ENCODE results near the gene HLA-DMB. TPM values are rescaled to one million over a fixed set of nuclear protein-coding genes. Genes with fewer than 3 reads are reported as not detected.
A peak's percentile ranks its signal among the peaks of the same experiment; 100 is the strongest.

HLA-DMB gene
- total and polyA plus RNA-seq, 10 of the 15 experiments (the other 5 are each of a cell fraction or from before 2014, with no cell fraction given) = 114 to 173 (median 150) TPM

GRCh38 chr6:32967151-32968091 lies 26.6 kb upstream of the HLA-DMB start (continued):
- peak; percentile 49 to 62 (median 56) for TF ChIP-seq CTCF (IDR thresholded peaks at IDR 0.05 in 2 of 3, conservative IDR thresholded peaks at IDR 0.05 in 1 of 3; ENCODE audit: control insufficient read depth in 2 of 3, extremely low read depth in 1 of 3, insufficient read depth in 1 of 3, low read depth in 3 of 3, low read length in 3 of 3)
- TF ChIP-seq RB1 (IDR thresholded peaks at IDR 0.05; ENCODE audit: borderline replicate concordance) = 0 out of 2 replicates have a peak, but pooled peaks have one; percentile 19
- no peak for TF ChIP-seq KAT2A (conservative IDR thresholded peaks at IDR 0.05; ENCODE audit: control insufficient read depth, low read depth, low read length)
- no peak for TF ChIP-seq BMI1 (IDR thresholded peaks at IDR 0.05; ENCODE audit: borderline replicate concordance)
- no peak for TF ChIP-seq WRNIP1 (IDR thresholded peaks at IDR 0.05; ENCODE audit: borderline replicate concordance, low read depth, low read length)
- TF ChIP-seq MTA3 (IDR thresholded peaks at IDR 0.05; ENCODE audit: borderline replicate concordance, low read length) = no peak
- TF ChIP-seq SPI1 (IDR thresholded peaks at IDR 0.05; ENCODE audit: borderline replicate concordance, insufficient read depth, low read depth, low read length) = peak; percentile 67
- TF ChIP-seq PBX3 (IDR thresholded peaks at IDR 0.05; ENCODE audit: insufficient replicate concordance, low read depth, low read length) = no peak
- TF ChIP-seq GABPA (IDR thresholded peaks at IDR 0.05; ENCODE audit: low read depth) = no peak
- TF ChIP-seq ZBTB33 (IDR thresholded peaks at IDR 0.05) = no peak
- TF ChIP-seq, protein P1, sequence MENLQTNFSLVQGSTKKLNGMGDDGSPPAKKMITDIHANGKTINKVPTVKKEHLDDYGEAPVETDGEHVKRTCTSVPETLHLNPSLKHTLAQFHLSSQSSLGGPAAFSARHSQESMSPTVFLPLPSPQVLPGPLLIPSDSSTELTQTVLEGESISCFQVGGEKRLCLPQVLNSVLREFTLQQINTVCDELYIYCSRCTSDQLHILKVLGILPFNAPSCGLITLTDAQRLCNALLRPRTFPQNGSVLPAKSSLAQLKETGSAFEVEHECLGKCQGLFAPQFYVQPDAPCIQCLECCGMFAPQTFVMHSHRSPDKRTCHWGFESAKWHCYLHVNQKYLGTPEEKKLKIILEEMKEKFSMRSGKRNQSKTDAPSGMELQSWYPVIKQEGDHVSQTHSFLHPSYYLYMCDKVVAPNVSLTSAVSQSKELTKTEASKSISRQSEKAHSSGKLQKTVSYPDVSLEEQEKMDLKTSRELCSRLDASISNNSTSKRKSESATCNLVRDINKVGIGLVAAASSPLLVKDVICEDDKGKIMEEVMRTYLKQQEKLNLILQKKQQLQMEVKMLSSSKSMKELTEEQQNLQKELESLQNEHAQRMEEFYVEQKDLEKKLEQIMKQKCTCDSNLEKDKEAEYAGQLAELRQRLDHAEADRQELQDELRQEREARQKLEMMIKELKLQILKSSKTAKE (IDR thresholded peaks at IDR 0.05; ENCODE audit: low read depth, poor library complexity, severe bottlenecking) = peak; percentile 68
- peak; percentile 30; the same call in 1 of the 2 replicates for TF ChIP-seq CREM (IDR thresholded peaks at IDR 0.05; ENCODE audit: low read depth)
- peak; percentile 68 for TF ChIP-seq NR2C1 (IDR thresholded peaks at IDR 0.05)
- peak; percentile 47; the same call in 1 of the 2 replicates for TF ChIP-seq NBN (IDR thresholded peaks at IDR 0.05)
- TF ChIP-seq HDGF (IDR thresholded peaks at IDR 0.05) = no peak
- TF ChIP-seq, protein P2, sequence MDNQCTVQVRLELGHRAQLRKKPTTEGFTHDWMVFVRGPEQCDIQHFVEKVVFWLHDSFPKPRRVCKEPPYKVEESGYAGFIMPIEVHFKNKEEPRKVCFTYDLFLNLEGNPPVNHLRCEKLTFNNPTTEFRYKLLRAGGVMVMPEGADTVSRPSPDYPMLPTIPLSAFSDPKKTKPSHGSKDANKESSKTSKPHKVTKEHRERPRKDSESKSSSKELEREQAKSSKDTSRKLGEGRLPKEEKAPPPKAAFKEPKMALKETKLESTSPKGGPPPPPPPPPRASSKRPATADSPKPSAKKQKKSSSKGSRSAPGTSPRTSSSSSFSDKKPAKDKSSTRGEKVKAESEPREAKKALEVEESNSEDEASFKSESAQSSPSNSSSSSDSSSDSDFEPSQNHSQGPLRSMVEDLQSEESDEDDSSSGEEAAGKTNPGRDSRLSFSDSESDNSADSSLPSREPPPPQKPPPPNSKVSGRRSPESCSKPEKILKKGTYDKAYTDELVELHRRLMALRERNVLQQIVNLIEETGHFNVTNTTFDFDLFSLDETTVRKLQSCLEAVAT (IDR thresholded peaks at IDR 0.05) = 0 out of 2 replicates have a peak, but pooled peaks have one; percentile 27
- TF ChIP-seq HCFC1 (IDR thresholded peaks at IDR 0.05; ENCODE audit: low read length) = no peak
- TF ChIP-seq IRF3 (IDR thresholded peaks at IDR 0.05) = no peak

All from GM12878 (cell line).